Left ventricle myocardium inferior (tissue), 1 donor: ENCODE measurements around the gene FAM117A. TPM values are rescaled to one million over a fixed set of nuclear protein-coding genes. Genes with fewer than 3 reads are reported as not detected.

ENCODE experiments used
- DNase-seq: peaks from one replicate; pipeline ENCODE4 v3.0.0-alpha.2; 2020
- H3K27ac ChIP-seq: fragments of 200-600 bp; replicated peaks from 2 replicates; pipeline ENCODE4 v1.8.0; 2021
- H3K27me3 ChIP-seq: fragments of 200-600 bp; 2 replicates; pipeline ENCODE4 v1.8.0; 2021; ENCODE audit warnings: low read depth
- H3K36me3 ChIP-seq: fragments of 200-600 bp; 2 replicates; pipeline ENCODE4 v1.8.0; 2021
- H3K4me1 ChIP-seq: fragments of 200-600 bp; 2 replicates; pipeline ENCODE4 v1.8.0; 2021
- H3K4me3 ChIP-seq: fragments of 200-600 bp; 2 replicates; pipeline ENCODE4 v1.8.0; 2021; ENCODE audit warnings: mild to moderate bottlenecking, moderate library complexity
- H3K9me3 ChIP-seq: fragments of 200-600 bp; replicated peaks from 2 replicates; pipeline ENCODE4 v1.8.0; 2021
- intact Hi-C: fragments of 100-400 bp; cut with micrococcal nuclease; formaldehyde crosslinking; loops from one replicate; pipeline ENCODE4 v1.11.0; 2022
- total RNA-seq: library from RNA; stranded (reverse); fragmentation: NEBNext Ultra II Directional; extraction: Animal tissue kit (Norgen Biotek cat#: 25700); gene quantifications from one replicate; pipeline ENCODE4 v1.2.1, GENCODE V29; 2021
- TF ChIP-seq, protein P1 (sequence below): fragments of 200-600 bp; IDR thresholded peaks from 2 replicates; pipeline ENCODE4 v1.8.0; 2021; ENCODE audit warnings: antibody characterized with exemption, mild to moderate bottlenecking, borderline replicate concordance
- donor health status: DM: no; HTN: yes; CAD: no; lungs with severe emphysema.

The FAM117A gene
- total RNA-seq, 1 donor from 2014 or later, result 12.8 TPM

- Histone ChIP-seq H3K9me3 (no peaks in the 10 kb centered on the region), H3K36me3 (no peaks in the 10 kb centered on the region), H3K4me3 (no peak overlapping the region), H3K27me3 (no peaks in the 10 kb centered on the region), H3K4me1 (peaks cover 66% of the 10 kb centered on the region), H3K27ac (peak overlapping the region; percentile 80)
- TF ChIP-seq, protein P1, sequence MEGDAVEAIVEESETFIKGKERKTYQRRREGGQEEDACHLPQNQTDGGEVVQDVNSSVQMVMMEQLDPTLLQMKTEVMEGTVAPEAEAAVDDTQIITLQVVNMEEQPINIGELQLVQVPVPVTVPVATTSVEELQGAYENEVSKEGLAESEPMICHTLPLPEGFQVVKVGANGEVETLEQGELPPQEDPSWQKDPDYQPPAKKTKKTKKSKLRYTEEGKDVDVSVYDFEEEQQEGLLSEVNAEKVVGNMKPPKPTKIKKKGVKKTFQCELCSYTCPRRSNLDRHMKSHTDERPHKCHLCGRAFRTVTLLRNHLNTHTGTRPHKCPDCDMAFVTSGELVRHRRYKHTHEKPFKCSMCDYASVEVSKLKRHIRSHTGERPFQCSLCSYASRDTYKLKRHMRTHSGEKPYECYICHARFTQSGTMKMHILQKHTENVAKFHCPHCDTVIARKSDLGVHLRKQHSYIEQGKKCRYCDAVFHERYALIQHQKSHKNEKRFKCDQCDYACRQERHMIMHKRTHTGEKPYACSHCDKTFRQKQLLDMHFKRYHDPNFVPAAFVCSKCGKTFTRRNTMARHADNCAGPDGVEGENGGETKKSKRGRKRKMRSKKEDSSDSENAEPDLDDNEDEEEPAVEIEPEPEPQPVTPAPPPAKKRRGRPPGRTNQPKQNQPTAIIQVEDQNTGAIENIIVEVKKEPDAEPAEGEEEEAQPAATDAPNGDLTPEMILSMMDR, result no peak
- intact Hi-C loops, result no loop called here
- DNase-seq, result peak; percentile 41
Observed at GRCh38 chr17:49738456-49739163, 25.3 kb downstream of the FAM117A start.

DNA sequence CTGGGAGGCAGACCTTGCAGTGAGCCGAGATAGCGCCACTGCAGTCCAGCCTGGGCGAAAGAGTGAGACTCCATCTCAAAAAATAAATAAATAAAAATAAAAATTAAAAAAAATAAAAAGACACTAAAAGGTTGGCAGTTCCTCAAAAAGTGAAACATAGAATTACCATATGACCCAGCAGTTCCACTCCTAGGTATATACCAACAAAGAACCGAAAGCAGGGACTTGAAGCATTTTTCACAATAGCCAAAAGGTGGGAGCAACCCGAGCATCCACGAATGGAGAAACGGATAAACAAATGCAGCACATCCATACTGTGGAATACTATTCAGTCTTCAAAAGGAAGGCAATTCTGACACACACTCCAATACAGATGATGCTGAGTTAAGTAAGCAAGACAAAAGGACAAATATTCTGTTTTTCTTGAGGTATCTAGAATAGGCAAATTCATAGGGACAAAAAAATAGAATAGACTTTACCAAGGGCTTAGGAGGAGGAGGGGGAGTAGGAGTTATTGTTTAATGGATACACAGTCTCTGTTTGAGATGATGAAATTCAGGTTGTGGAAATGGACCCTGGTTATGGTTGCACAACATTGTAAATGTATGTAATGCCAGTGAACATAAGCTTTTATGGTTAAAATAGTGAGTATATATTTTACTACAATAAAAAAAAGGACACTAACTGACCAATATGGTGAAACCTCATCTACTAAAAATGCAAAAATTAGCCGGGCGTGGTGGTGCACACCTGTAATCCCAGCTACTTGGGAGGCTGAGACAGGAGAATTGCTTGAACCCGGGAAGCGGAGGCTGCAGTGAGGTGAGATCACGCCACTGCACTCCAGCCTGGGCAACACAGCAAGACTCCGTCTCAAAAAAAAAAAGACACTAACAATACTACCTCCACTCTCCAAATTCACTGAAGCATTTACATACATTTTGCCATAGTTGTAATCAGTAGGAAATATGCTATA lies 29.1 kb downstream of the FAM117A start:
- no peak overlapping the region for H3K27ac ChIP-seq
- H3K27me3 ChIP-seq, result no peaks in the 10 kb centered on the region
- H3K9me3 ChIP-seq, result no peaks in the 10 kb centered on the region
- TF ChIP-seq, protein P1, result no peak
- no peak overlapping the region for H3K4me3 ChIP-seq
- no peaks in the 10 kb centered on the region for H3K36me3 ChIP-seq
- peaks cover 66% of the 10 kb centered on the region for H3K4me1 ChIP-seq
- DNase-seq, result no peak
- intact Hi-C loops, result no loop called here

GRCh38 chr17:49731435-49731831 lies 32.5 kb downstream of the FAM117A start:
- TF ChIP-seq, protein P1, result no peak
- intact Hi-C loops, result no loop called here
- H3K27ac ChIP-seq, result peak overlapping the region; percentile 87
- H3K9me3 ChIP-seq, result no peaks in the 10 kb centered on the region
- H3K4me1 ChIP-seq, result peaks cover 69% of the 10 kb centered on the region
- no peaks in the 10 kb centered on the region for H3K36me3 ChIP-seq
- no peaks in the 10 kb centered on the region for H3K27me3 ChIP-seq
- no peak overlapping the region for H3K4me3 ChIP-seq
- DNase-seq, result no peak

DNA sequence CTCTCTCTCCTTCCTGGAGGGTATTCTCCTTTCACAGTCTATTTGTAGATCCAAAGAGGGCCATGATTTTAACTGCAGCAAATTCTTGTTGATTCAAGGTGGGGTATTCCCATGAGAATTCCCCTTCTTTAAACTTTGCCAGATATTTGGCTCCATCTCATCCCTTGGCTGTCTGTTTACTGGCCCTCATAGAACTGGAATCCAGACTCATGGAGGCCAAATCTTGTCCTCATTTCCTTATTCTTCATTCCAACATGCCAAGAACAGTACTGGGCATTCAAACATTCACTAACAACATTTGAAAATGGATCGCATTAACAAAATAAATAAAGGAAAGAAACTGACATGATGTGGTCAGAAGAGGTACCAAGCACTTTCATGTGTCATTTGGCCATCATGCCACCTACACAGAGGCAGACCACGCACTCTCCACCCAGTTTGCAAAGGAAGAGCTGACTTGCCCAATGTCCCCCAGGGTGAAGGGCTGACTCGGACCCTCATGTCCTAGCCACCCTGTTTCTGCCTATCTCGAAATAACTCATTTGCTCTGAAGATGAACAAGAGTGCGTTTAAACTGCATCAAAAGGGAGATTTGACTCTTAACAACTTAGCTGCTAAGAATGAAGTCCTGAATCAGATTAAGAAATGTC lies 33.0 kb downstream of the FAM117A start:
- intact Hi-C loops, result no loop called here
- no peaks in the 10 kb centered on the region for H3K27me3 ChIP-seq
- TF ChIP-seq, protein P1, result no peak
- peak overlapping the region; percentile 87 for H3K27ac ChIP-seq
- H3K4me3 ChIP-seq, result no peak overlapping the region
- no peaks in the 10 kb centered on the region for H3K9me3 ChIP-seq
- H3K36me3 ChIP-seq, result peaks cover 3% of the 10 kb centered on the region
- H3K4me1 ChIP-seq, result peaks cover 69% of the 10 kb centered on the region
- no peak for DNase-seq

DNA sequence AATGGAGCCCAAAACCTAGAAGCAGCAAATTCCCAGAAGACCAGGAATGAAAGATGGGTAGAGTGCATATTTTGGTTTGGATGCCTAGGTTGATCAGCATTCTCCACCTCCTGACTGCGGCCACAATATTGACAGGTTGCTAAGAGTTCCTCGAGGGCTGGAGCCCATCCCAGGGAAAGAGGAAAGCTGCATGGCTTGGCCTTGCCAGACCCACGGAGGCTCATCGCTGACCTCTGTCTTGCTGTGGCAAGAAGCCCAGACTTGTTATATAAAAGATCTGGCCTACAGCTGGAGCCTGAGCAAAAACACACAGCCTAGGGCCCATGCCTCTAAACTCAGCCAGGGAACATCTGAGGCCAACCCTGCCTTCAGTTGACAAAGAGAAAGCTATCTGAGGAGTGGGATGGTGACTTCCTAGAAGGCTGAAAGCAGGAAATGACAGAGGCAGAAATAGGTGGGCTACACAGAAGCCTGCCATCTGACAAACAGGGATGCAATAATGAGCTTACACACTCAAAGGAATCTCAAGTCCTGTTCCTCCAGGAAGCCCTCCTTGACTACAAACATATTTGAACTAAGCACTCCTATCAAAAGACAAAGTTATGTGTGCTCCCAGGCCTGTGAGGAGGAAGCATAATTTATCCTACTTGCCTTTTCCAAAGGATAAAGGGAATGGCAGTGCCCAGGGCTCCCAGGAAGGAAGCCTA lies 33.7 kb downstream of the FAM117A start:
- intact Hi-C loops, result no loop called here
- DNase-seq, result peak; percentile 87
- Histone ChIP-seq H3K9me3 (no peaks in the 10 kb centered on the region), H3K27me3 (no peaks in the 10 kb centered on the region), H3K4me3 (no peak overlapping the region), H3K36me3 (peaks cover 6% of the 10 kb centered on the region), H3K4me1 (peaks cover 70% of the 10 kb centered on the region), H3K27ac (peak overlapping the region; percentile 87)
- TF ChIP-seq, protein P1, result no peak
